Hepatocyte (in vitro differentiated cells): ENCODE results near the gene VASH1. TPM values are rescaled to one million over a fixed set of nuclear protein-coding genes. Genes with fewer than 3 reads are reported as not detected.

ENCODE experiments used
- DNase-seq: peaks from one replicate; pipeline ENCODE4 v3.0.0-alpha.2; 2016; ENCODE audit warnings: low spot score
- H2AFZ ChIP-seq: fragments of 200-600 bp; sonication (generic); 2 replicates; pipeline ENCODE4 v1.6.0; 2016; ENCODE audit warnings: antibody characterized with exemption, mild to moderate bottlenecking
- H3K27ac ChIP-seq: fragments of 200-600 bp; sonication (generic); 2 replicates; pipeline ENCODE4 v1.5.1; 2016; ENCODE audit warnings: mild to moderate bottlenecking
- H3K27me3 ChIP-seq: fragments of 200-600 bp; sonication (generic); 2 replicates; pipeline ENCODE4 v1.6.1; 2016
- H3K36me3 ChIP-seq: fragments of 200-600 bp; sonication (generic); replicated peaks from 2 replicates; pipeline ENCODE4 v1.5.1; 2016; ENCODE audit warnings: low read depth; ENCODE audit not compliant: insufficient read depth
- H3K4me1 ChIP-seq: fragments of 200-600 bp; sonication (generic); 2 replicates; pipeline ENCODE4 v1.5.1; 2016; ENCODE audit warnings: mild to moderate bottlenecking, moderate library complexity; ENCODE audit not compliant: insufficient read depth
- H3K4me2 ChIP-seq: fragments of 200-600 bp; sonication (generic); 2 replicates; pipeline ENCODE4 v1.6.0; 2016
- H3K4me3 ChIP-seq: fragments of 200-600 bp; sonication (generic); 2 replicates; pipeline ENCODE4 v1.5.1; 2016; ENCODE audit warnings: mild to moderate bottlenecking
- H3K79me2 ChIP-seq: fragments of 200-600 bp; sonication (generic); 2 replicates; pipeline ENCODE4 v1.6.0; 2017; ENCODE audit warnings: mild to moderate bottlenecking
- H3K9me2 ChIP-seq: fragments of 200-600 bp; sonication (generic); replicated peaks from 2 replicates; pipeline ENCODE4 v1.6.0; 2017; ENCODE audit warnings: mild to moderate bottlenecking; ENCODE audit not compliant: insufficient read depth
- H3K9me3 ChIP-seq: fragments of 200-600 bp; sonication (generic); 2 replicates; pipeline ENCODE4 v1.5.1; 2016; ENCODE audit warnings: low read depth, mild to moderate bottlenecking
- H4K20me1 ChIP-seq: fragments of 200-600 bp; sonication (generic); 2 replicates; pipeline ENCODE4 v1.6.0; 2016; ENCODE audit warnings: mild to moderate bottlenecking; ENCODE audit not compliant: insufficient read depth, poor library complexity, severe bottlenecking
- EZH2 ChIP-seq: fragments of 200-600 bp; sonication (generic); IDR thresholded peaks from 2 replicates; pipeline ENCODE4 v1.6.1; 2016; ENCODE audit warnings: antibody characterized with exemption, mild to moderate bottlenecking, borderline replicate concordance
- EZH2phosphoT487 ChIP-seq: fragments of 200-600 bp; sonication (generic); IDR thresholded peaks from one replicate; pipeline ENCODE4 v1.6.1; 2018; ENCODE audit warnings: antibody characterized with exemption, mild to moderate bottlenecking, low read depth, moderate library complexity; ENCODE audit not compliant: unreplicated experiment, severe bottlenecking
- WGBS: methylation state at CpG from one replicate; pipeline ENCODE4 v1.1.6; 2016; ENCODE audit warnings: low lambda C conversion rate; ENCODE audit errors: missing lambda C conversion rate; 5-methylcytosine and 5-hydroxymethylcytosine counted together
- polyA plus RNA-seq: library from polyadenylated mRNA; unstranded; fragments of >200 nt; fragmentation: Nextera tagmentation; extraction: Ambion mirVana; gene quantifications from 2 replicates; pipeline ENCODE4 v1.2.1, GENCODE V29; 2016
- total RNA-seq: library from RNA; depleted of rRNA; stranded (reverse); fragments of >200 nt; gene quantifications from 2 replicates; pipeline ENCODE4 v1.2.3, GENCODE V29; 2014
- TF ChIP-seq, protein P1 (sequence below): fragments of 200-600 bp; sonication (generic); IDR thresholded peaks from 2 replicates; pipeline ENCODE4 v1.5.1; 2016; ENCODE audit warnings: antibody characterized with exemption, mild to moderate bottlenecking; ENCODE audit not compliant: poor library complexity

Gene VASH1
- total and polyA plus RNA-seq, 2 experiments from 2014 or later: 4.8 to 6.3 TPM

DNA sequence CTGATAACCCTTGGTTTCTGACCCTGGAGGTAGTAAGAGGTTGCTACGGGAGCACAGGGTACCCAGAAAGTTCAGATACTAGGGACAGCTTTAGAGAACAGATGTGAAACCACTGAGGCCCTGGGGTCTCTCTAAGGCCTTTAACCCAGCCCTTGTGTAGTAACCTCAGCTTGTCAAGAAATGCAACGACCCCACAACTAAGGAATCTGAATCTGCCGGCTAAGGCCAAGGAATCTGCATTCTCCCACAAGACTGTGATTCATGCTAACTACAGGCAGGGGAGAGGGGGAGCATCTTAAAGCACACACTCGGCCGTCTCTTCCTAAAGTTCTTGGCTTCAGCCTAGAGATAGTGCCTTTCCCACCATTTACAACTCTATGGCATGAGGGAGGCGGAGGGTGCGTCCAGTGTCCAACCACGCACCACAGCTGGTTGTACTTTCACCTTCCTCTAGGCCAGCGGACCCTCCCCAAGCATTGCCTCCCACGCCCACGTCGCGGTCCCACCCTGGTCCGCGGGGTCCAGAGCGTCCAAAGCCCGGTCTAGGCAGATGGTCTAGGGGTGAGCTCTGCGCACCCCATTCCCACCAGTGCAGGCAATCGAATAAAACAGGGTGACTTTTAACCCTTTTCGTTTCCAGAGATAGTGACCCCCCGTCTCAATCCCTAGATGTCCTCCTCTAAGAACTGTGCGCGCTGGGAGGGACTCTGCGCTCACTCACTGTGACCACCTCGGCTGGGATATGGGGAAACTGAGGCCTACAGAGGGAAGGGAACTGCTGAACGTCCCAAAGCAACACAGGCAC lies 735 bp upstream of the VASH1 start:
- H3K27me3 ChIP-seq: peaks cover 27% of the 10 kb centered on the region
- WGBS: 64% methylated on average over 26 of the region's 26 CpGs
- TF ChIP-seq EZH2: no peak
- TF ChIP-seq, protein P1, sequence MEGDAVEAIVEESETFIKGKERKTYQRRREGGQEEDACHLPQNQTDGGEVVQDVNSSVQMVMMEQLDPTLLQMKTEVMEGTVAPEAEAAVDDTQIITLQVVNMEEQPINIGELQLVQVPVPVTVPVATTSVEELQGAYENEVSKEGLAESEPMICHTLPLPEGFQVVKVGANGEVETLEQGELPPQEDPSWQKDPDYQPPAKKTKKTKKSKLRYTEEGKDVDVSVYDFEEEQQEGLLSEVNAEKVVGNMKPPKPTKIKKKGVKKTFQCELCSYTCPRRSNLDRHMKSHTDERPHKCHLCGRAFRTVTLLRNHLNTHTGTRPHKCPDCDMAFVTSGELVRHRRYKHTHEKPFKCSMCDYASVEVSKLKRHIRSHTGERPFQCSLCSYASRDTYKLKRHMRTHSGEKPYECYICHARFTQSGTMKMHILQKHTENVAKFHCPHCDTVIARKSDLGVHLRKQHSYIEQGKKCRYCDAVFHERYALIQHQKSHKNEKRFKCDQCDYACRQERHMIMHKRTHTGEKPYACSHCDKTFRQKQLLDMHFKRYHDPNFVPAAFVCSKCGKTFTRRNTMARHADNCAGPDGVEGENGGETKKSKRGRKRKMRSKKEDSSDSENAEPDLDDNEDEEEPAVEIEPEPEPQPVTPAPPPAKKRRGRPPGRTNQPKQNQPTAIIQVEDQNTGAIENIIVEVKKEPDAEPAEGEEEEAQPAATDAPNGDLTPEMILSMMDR: no peak
- TF ChIP-seq EZH2phosphoT487: no peak
- no peaks in the 10 kb centered on the region for H3K79me2 ChIP-seq
- no peaks in the 10 kb centered on the region for H3K9me2 ChIP-seq
- no peaks in the 10 kb centered on the region for H3K9me3 ChIP-seq
- no peak overlapping the region for H3K27ac ChIP-seq
- peak overlapping the region; percentile 98 for H3K4me2 ChIP-seq
- H3K36me3 ChIP-seq: no peaks in the 10 kb centered on the region
- H3K4me3 ChIP-seq: peak overlapping the region; percentile 99
- no peak for DNase-seq
- peaks cover 10% of the 10 kb centered on the region for H3K4me1 ChIP-seq
- H4K20me1 ChIP-seq: no peaks in the 10 kb centered on the region
- H2AFZ ChIP-seq: peak overlapping the region; percentile 99

DNA sequence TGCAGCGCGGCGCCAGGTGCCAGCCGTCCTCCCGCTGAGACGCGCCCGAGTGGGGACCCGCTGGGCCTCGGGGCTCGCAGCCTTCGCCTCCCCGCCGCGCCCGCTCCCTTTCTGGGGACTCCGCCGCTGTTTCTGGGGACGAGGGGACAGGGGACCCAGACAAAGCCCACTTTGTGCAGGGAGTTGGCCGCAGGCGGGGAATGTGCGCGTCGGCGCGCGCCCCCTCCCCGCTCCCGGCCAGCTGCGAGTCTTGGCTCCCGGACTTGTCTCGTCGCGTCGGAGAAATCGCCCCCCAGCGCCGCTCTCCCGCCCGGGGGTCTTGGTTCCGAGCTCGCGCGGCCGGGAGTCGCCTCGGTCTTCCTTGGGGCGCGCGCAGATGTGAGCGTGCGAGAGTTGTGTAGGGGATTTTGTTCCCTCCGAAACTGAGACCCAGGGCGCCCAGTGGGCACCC lies 717 bp downstream of the VASH1 start:
- Histone ChIP-seq H3K4me2 (peak overlapping the region; percentile 98), H3K27me3 (peaks cover 27% of the 10 kb centered on the region), H3K9me2 (no peaks in the 10 kb centered on the region), H4K20me1 (no peaks in the 10 kb centered on the region), H3K79me2 (no peaks in the 10 kb centered on the region), H3K4me1 (peaks cover 10% of the 10 kb centered on the region), H3K4me3 (peak overlapping the region; percentile 99), H3K36me3 (no peaks in the 10 kb centered on the region), H3K9me3 (no peaks in the 10 kb centered on the region), H3K27ac (no peak overlapping the region), H2AFZ (peak overlapping the region; percentile 99)
- WGBS: 2% methylated on average over 46 of the region's 54 CpGs
- TF ChIP-seq EZH2 (peak; percentile 38), EZH2phosphoT487 (no peak)
- TF ChIP-seq, protein P1: no peak
- no peak for DNase-seq

DNA sequence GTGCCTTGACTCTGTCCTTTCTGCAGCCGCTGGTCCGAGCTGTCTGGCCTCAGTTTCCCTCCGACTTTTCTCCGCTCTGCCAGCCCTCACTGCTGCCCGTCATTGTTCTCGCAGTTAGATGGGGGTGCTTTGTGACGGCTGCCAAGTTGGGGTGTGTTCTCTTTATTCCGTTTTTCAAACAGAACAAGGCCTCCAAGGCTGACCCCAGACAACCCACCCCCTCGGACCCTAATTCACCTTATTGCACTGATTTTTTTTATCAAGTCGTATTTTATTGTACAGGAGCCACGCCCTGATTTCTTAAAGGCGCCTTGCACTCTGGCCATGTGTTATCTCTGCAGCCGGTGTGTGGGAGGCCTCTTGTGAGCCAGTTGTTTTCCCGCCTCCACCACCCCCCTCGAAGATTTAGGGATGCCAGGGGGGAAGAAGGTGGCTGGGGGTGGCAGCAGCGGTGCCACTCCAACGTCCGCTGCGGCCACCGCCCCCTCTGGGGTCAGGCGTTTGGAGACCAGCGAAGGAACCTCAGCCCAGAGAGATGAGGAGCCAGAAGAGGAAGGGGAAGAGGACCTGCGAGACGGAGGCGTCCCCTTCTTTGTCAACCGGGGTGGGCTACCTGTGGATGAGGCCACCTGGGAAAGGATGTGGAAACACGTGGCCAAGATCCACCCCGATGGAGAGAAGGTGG lies 1.3 kb downstream of the VASH1 start:
- WGBS: 41% methylated on average over 27 of the region's 28 CpGs
- no peaks in the 10 kb centered on the region for H4K20me1 ChIP-seq
- H3K4me1 ChIP-seq: peaks cover 10% of the 10 kb centered on the region
- peak overlapping the region; percentile 99 for H3K4me3 ChIP-seq
- no peak overlapping the region for H3K27ac ChIP-seq
- H3K36me3 ChIP-seq: no peaks in the 10 kb centered on the region
- peak; percentile 11 for TF ChIP-seq EZH2
- TF ChIP-seq, protein P1: no peak
- TF ChIP-seq EZH2phosphoT487: no peak
- no peaks in the 10 kb centered on the region for H3K9me3 ChIP-seq
- no peak for DNase-seq
- H3K27me3 ChIP-seq: peaks cover 27% of the 10 kb centered on the region
- H3K79me2 ChIP-seq: no peaks in the 10 kb centered on the region
- H3K9me2 ChIP-seq: no peaks in the 10 kb centered on the region
- peak overlapping the region; percentile 99 for H2AFZ ChIP-seq
- peak overlapping the region; percentile 98 for H3K4me2 ChIP-seq
